Activated naive CD4-positive, alpha-beta T cell treated with anti-CD3 and anti-CD28 coated beads for 36 hours (primary cell): ENCODE data around the gene WDR5. TPM values are rescaled to one million over a fixed set of nuclear protein-coding genes. Genes with fewer than 3 reads are reported as not detected.

Experiments
- CTCF ChIA-PET: fragments of 350-600 bp; sonication (Branson Sonifier 250); formaldehyde crosslinking; loops from one replicate; lab custom pipeline; 2021; ENCODE audit warnings: antibody characterized with exemption; lab: Charles Lee
- DNase-seq: peaks from one replicate; pipeline ENCODE4 v3.0.0-alpha.2; 2020
- H3K27ac Mint-ChIP-seq: one replicate; pipeline ENCODE4 v1.8.0; 2021; ENCODE audit warnings: mild to moderate bottlenecking, mixed read lengths
- H3K27me3 Mint-ChIP-seq: one replicate; pipeline ENCODE4 v1.8.0; 2021; ENCODE audit warnings: low read depth, mixed read lengths
- H3K36me3 Mint-ChIP-seq: one replicate; pipeline ENCODE4 v1.8.0; 2021; ENCODE audit warnings: low read depth, mixed read lengths
- H3K4me1 Mint-ChIP-seq: one replicate; pipeline ENCODE4 v1.8.0; 2021; ENCODE audit warnings: low read depth, mixed read lengths
- H3K4me3 Mint-ChIP-seq: one replicate; pipeline ENCODE4 v1.8.0; 2021; ENCODE audit warnings: mild to moderate bottlenecking, moderate library complexity, mixed read lengths
- H3K9me3 Mint-ChIP-seq: one replicate; pipeline ENCODE4 v1.8.0; 2021; ENCODE audit warnings: mixed read lengths
- intact Hi-C: fragments of 100-400 bp; cut with micrococcal nuclease; formaldehyde crosslinking; loops from one replicate; pipeline ENCODE4 v1.15.1; 2023
- total RNA-seq, 2 experiments: library from RNA; stranded (reverse); gene quantifications; one replicate each; pipeline ENCODE4 v1.2.3, GENCODE V29; 2021

Gene WDR5
- total RNA-seq, 2 experiments from 2014 or later = 39.4 to 40.4 TPM

GRCh38 chr9:134188386-134189144 is 52.7 kb downstream of the WDR5 start:
- no peak overlapping the region for H3K4me3 Mint-ChIP-seq
- no peaks in the 10 kb centered on the region for H3K36me3 Mint-ChIP-seq
- CTCF ChIA-PET = interaction anchor here (0.6 kb wide), 1 partner anchor 362 kb away, joined by 3 read pairs; no protein-coding TSS in a partner anchor
- intact Hi-C loops = no loop called here
- H3K4me1 Mint-ChIP-seq = peaks cover 8% of the 10 kb centered on the region
- H3K9me3 Mint-ChIP-seq = no peaks in the 10 kb centered on the region
- no peaks in the 10 kb centered on the region for H3K27me3 Mint-ChIP-seq
- no peak overlapping the region for H3K27ac Mint-ChIP-seq
- DNase-seq = no peak

- no peak overlapping the region for H3K4me3 Mint-ChIP-seq
- intact Hi-C loops = no loop called here
These were observed 53.2 kb downstream of the WDR5 start for GRCh38 chr9:134189145-134189469.

GRCh38 chr9:134189470-134190231 is 53.8 kb downstream of the WDR5 start:
- H3K27ac Mint-ChIP-seq = no peak overlapping the region
- CTCF ChIA-PET = no interaction called here
- H3K27me3 Mint-ChIP-seq = no peaks in the 10 kb centered on the region
- no peak overlapping the region for H3K4me3 Mint-ChIP-seq
- H3K9me3 Mint-ChIP-seq = no peaks in the 10 kb centered on the region
- intact Hi-C loops = no loop called here
- peaks cover 8% of the 10 kb centered on the region for H3K4me1 Mint-ChIP-seq
- no peak for DNase-seq
- H3K36me3 Mint-ChIP-seq = no peaks in the 10 kb centered on the region

More at GRCh38 chr9:134189145-134189469, 53.2 kb downstream of the WDR5 start:
- Mint-ChIP-seq H3K9me3 (no peaks in the 10 kb centered on the region), H3K36me3 (no peaks in the 10 kb centered on the region), H3K27ac (no peak overlapping the region), H3K27me3 (no peaks in the 10 kb centered on the region), H3K4me1 (peaks cover 8% of the 10 kb centered on the region)
- DNase-seq = no peak
- CTCF ChIA-PET = interaction anchor here (0.6 kb wide), 1 partner anchor 361 kb away, joined by 3 read pairs; no protein-coding TSS in a partner anchor

- no peaks in the 10 kb centered on the region for H3K36me3 Mint-ChIP-seq
- H3K4me1 Mint-ChIP-seq = peaks cover 9% of the 10 kb centered on the region
- DNase-seq = no peak
- no peak overlapping the region for H3K27ac Mint-ChIP-seq
- CTCF ChIA-PET = no interaction called here
- H3K9me3 Mint-ChIP-seq = no peaks in the 10 kb centered on the region
- intact Hi-C loops = no loop called here
- no peak overlapping the region for H3K4me3 Mint-ChIP-seq
- no peaks in the 10 kb centered on the region for H3K27me3 Mint-ChIP-seq
These were observed 54.6 kb downstream of the WDR5 start for GRCh38 chr9:134190232-134191121.

- intact Hi-C loops = no loop called here
- Mint-ChIP-seq H3K4me1 (peaks cover 10% of the 10 kb centered on the region), H3K27me3 (no peaks in the 10 kb centered on the region), H3K9me3 (no peaks in the 10 kb centered on the region), H3K36me3 (no peaks in the 10 kb centered on the region), H3K27ac (no peak overlapping the region), H3K4me3 (no peak overlapping the region)
- CTCF ChIA-PET = no interaction called here
- no peak for DNase-seq
These were observed 55.8 kb downstream of the WDR5 start for GRCh38 chr9:134191455-134192209.

- Mint-ChIP-seq H3K27ac (no peak overlapping the region), H3K9me3 (no peaks in the 10 kb centered on the region), H3K4me3 (no peak overlapping the region), H3K27me3 (no peaks in the 10 kb centered on the region), H3K36me3 (no peaks in the 10 kb centered on the region), H3K4me1 (peaks cover 10% of the 10 kb centered on the region)
- DNase-seq = no peak
- CTCF ChIA-PET = no interaction called here
- intact Hi-C loops = no loop called here
These were observed 56.5 kb downstream of the WDR5 start for GRCh38 chr9:134192311-134192950.

- Mint-ChIP-seq H3K27me3 (no peaks in the 10 kb centered on the region), H3K36me3 (no peaks in the 10 kb centered on the region), H3K27ac (no peak overlapping the region), H3K9me3 (no peaks in the 10 kb centered on the region), H3K4me1 (peaks cover 10% of the 10 kb centered on the region), H3K4me3 (no peak overlapping the region)
- no peak for DNase-seq
- CTCF ChIA-PET = no interaction called here
- intact Hi-C loops = no loop called here
These were observed 57.3 kb downstream of the WDR5 start for GRCh38 chr9:134192951-134193731.

- Mint-ChIP-seq H3K4me1 (peaks cover 10% of the 10 kb centered on the region), H3K27ac (no peak overlapping the region), H3K4me3 (no peak overlapping the region), H3K27me3 (no peaks in the 10 kb centered on the region), H3K36me3 (no peaks in the 10 kb centered on the region), H3K9me3 (no peaks in the 10 kb centered on the region)
- no peak for DNase-seq
- intact Hi-C loops = no loop called here
- CTCF ChIA-PET = no interaction called here
These were observed 58.1 kb downstream of the WDR5 start for GRCh38 chr9:134193912-134194535.

GRCh38 chr9:134195558-134195957 is 59.7 kb downstream of the WDR5 start:
- no peaks in the 10 kb centered on the region for H3K9me3 Mint-ChIP-seq
- CTCF ChIA-PET = interaction anchor here (1.6 kb wide), 1 partner anchor 10 kb away, joined by 6 read pairs; no protein-coding TSS in a partner anchor
- no peak overlapping the region for H3K27ac Mint-ChIP-seq
- peaks cover 10% of the 10 kb centered on the region for H3K4me1 Mint-ChIP-seq
- H3K4me3 Mint-ChIP-seq = no peak overlapping the region
- no peaks in the 10 kb centered on the region for H3K36me3 Mint-ChIP-seq
- no peak for DNase-seq
- H3K27me3 Mint-ChIP-seq = no peaks in the 10 kb centered on the region
- intact Hi-C loops = no loop called here

GRCh38 chr9:134196911-134197310 is 61.0 kb downstream of the WDR5 start:
- no peak for DNase-seq
- Mint-ChIP-seq H3K4me1 (peaks cover 10% of the 10 kb centered on the region), H3K9me3 (no peaks in the 10 kb centered on the region), H3K27ac (no peak overlapping the region), H3K36me3 (no peaks in the 10 kb centered on the region), H3K4me3 (no peak overlapping the region), H3K27me3 (no peaks in the 10 kb centered on the region)
- intact Hi-C loops = no loop called here
- CTCF ChIA-PET = interaction anchor here (1.6 kb wide), 1 partner anchor 11 kb away, joined by 6 read pairs; no protein-coding TSS in a partner anchor
